Activated CD8-positive, alpha-beta T cell treated with anti-CD3 and anti-CD28 coated beads for 36 hours (primary cell): Measurements from ENCODE around the gene FGD3. TPM values are rescaled to one million over a fixed set of nuclear protein-coding genes. Genes with fewer than 3 reads are reported as not detected.

Source experiments
- ATAC-seq: fragments of 200-7000 bp; cut with Tn5 transposase; one replicate; pipeline ENCODE4 v1.10.0; 2021; ENCODE audit warnings: mild to moderate bottlenecking, moderate library complexity
- CTCF ChIA-PET: fragments of 350-600 bp; sonication (Branson Sonifier 250); formaldehyde crosslinking; loops from one replicate; lab custom pipeline; 2021; ENCODE audit warnings: antibody characterized with exemption; lab: Charles Lee
- POLR2A ChIA-PET: fragments of 350-600 bp; sonication (Branson Sonifier 250); formaldehyde crosslinking; loops from one replicate; lab custom pipeline; 2021; ENCODE audit warnings: antibody characterized with exemption; lab: Charles Lee
- DNase-seq: peaks from one replicate; pipeline ENCODE4 v3.0.0-alpha.2; 2020
- H3K27ac Mint-ChIP-seq: one replicate; pipeline ENCODE4 v1.8.0; 2021; ENCODE audit warnings: mild to moderate bottlenecking, mixed read lengths
- H3K27me3 Mint-ChIP-seq: one replicate; pipeline ENCODE4 v1.8.0; 2021; ENCODE audit warnings: mixed read lengths
- H3K36me3 Mint-ChIP-seq: one replicate; pipeline ENCODE4 v1.8.0; 2021; ENCODE audit warnings: low read depth, mixed read lengths
- H3K4me1 Mint-ChIP-seq: one replicate; pipeline ENCODE4 v1.8.0; 2021; ENCODE audit warnings: low read depth, mixed read lengths
- H3K4me3 Mint-ChIP-seq: one replicate; pipeline ENCODE4 v1.8.0; 2021; ENCODE audit warnings: mild to moderate bottlenecking, moderate library complexity, mixed read lengths
- H3K9me3 Mint-ChIP-seq: one replicate; pipeline ENCODE4 v1.8.0; 2021; ENCODE audit warnings: mixed read lengths
- CTCF ChIP-seq: fragments of 200-600 bp; IDR thresholded peaks from one replicate; pipeline ENCODE4 v1.8.0; 2022; ENCODE audit warnings: antibody characterized with exemption, mild to moderate bottlenecking
- intact Hi-C: fragments of 100-400 bp; cut with micrococcal nuclease; formaldehyde crosslinking; loops from one replicate; pipeline ENCODE4 v1.10.0; 2022
- total RNA-seq, 2 experiments: library from RNA; stranded (reverse); gene quantifications; one replicate each; pipeline ENCODE4 v1.2.3, GENCODE V29; 2021

The FGD3 gene
- total RNA-seq, 2 experiments from 2014 or later, result 41.6 to 43.5 TPM

- ChIA-PET POLR2A (interaction anchor here (1.0 kb wide), 1 partner anchor 9 kb away, joined by 6 read pairs; no protein-coding TSS in a partner anchor), CTCF (interaction anchor here (1.0 to 1.7 kb wide), 3 partner anchors 9 to 31 kb away, joined by 3 to 4 read pairs (median 3); no protein-coding TSS in a partner anchor)
- no peak for TF ChIP-seq CTCF
- Mint-ChIP-seq H3K4me3 (peak overlapping the region; percentile 39), H3K36me3 (peaks cover 40% of the 10 kb centered on the region), H3K4me1 (peaks cover 83% of the 10 kb centered on the region), H3K27ac (peak overlapping the region; percentile 85), H3K27me3 (no peaks in the 10 kb centered on the region), H3K9me3 (no peaks in the 10 kb centered on the region)
- intact Hi-C loops, result no loop called here
- ATAC-seq (no peak), DNase-seq (no peak)
Observed at GRCh38 chr9:92971121-92971520, 23.8 kb downstream of the FGD3 start.

DNA sequence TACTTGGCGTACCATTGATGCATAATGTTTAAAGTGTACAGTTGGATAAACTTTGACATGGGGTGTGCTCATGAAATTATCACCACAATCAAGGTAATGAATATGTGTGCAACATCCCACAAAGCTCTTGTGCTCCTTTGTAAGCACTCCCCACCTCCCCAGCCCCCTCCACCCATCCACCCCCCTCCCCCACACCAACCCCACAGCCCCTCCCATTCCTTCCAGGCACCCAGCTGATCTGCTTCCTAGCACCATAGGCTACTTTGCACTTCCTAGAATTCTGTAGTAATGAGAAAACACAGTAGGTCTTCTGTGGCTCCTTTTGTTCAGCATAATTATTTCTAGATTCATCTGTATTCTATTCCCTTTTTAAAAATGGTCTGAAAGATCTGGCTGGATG is 24.5 kb downstream of the FGD3 start:
- Mint-ChIP-seq H3K27me3 (no peaks in the 10 kb centered on the region), H3K9me3 (no peaks in the 10 kb centered on the region), H3K4me1 (peaks cover 86% of the 10 kb centered on the region), H3K4me3 (peak overlapping the region; percentile 39), H3K27ac (peak overlapping the region; percentile 83), H3K36me3 (peaks cover 38% of the 10 kb centered on the region)
- intact Hi-C loops, result no loop called here
- no peak for ATAC-seq
- no peak for DNase-seq
- TF ChIP-seq CTCF, result no peak
- ChIA-PET POLR2A (interaction anchor here (0.6 to 1.0 kb wide), 3 partner anchors 8 to 799 kb away, joined by 3 to 6 read pairs (median 3); no protein-coding TSS in a partner anchor), CTCF (interaction anchor here (1.0 to 2.3 kb wide), 5 partner anchors 9 to 32 kb away, joined by 3 to 7 read pairs (median 4); no protein-coding TSS in a partner anchor)

DNA sequence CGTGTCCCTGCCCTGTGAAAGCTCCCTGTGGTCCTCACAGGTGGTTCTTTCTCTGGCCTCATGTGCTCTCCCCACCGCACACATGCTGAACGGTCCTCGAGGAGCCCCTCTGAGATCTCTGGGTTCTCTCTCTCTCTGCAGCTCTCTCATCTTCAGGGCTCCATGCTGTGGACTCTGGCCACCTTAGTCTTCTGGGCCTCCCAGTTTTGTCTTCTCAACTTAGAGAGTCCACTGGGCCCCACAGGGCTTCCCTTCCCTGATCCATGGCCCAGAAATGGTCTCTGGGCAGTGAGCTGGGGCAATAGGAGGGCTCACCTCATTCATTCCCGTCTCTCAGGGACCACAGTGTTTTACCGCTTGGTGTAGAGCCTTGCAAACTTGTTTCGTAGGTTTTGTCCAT is 26.4 kb downstream of the FGD3 start:
- Mint-ChIP-seq H3K27ac (peak overlapping the region; percentile 83), H3K4me1 (peaks cover 83% of the 10 kb centered on the region), H3K4me3 (peak overlapping the region; percentile 34), H3K36me3 (peaks cover 40% of the 10 kb centered on the region), H3K9me3 (no peaks in the 10 kb centered on the region), H3K27me3 (no peaks in the 10 kb centered on the region)
- intact Hi-C loops, result no loop called here
- CTCF ChIA-PET, result interaction anchor here (0.8 to 2.9 kb wide), 8 partner anchors 10 to 30 kb away, joined by 3 to 12 read pairs (median 4); no protein-coding TSS in a partner anchor
- DNase-seq (no peak), ATAC-seq (no peak)
- TF ChIP-seq CTCF, result no peak
- POLR2A ChIA-PET, result interaction anchor here (0.5 to 3.9 kb wide), 5 partner anchors 8 to 675 kb away, joined by 3 to 32 read pairs (median 4); no protein-coding TSS in a partner anchor

DNA sequence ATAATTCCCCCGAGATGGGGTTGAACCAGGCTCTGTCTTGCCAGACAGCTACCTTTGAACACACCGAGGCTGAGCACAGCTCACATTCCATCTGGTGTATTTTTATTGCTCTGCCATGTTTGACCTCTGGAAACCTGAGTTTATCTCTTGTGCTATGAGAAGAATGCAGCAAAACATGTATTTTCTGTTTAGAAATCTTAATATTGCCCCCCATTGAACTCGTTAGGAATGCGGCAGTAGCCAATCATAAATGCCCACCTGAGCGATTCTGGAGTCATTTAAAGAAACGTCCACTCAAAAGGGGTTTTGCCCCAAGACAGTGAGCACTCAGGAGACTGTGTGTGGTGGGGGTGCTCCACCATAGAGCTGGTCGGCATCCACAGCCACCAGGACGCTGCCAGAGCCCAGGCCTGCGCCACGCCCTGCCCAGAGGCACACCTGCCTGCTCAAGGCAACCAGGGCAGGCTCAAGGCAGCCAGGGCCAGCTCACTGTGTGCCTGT is 26.9 kb downstream of the FGD3 start:
- ChIA-PET POLR2A (interaction anchor here (0.5 to 3.9 kb wide), 5 partner anchors 9 to 675 kb away, joined by 3 to 32 read pairs (median 4); no protein-coding TSS in a partner anchor), CTCF (interaction anchor here (1.2 to 2.9 kb wide), 5 partner anchors 10 to 29 kb away, joined by 3 to 12 read pairs (median 4); no protein-coding TSS in a partner anchor)
- peaks cover 85% of the 10 kb centered on the region for H3K4me1 Mint-ChIP-seq
- H3K4me3 Mint-ChIP-seq, result no peak overlapping the region
- H3K27me3 Mint-ChIP-seq, result no peaks in the 10 kb centered on the region
- DNase-seq (no peak), ATAC-seq (no peak)
- peak overlapping the region; percentile 83 for H3K27ac Mint-ChIP-seq
- H3K9me3 Mint-ChIP-seq, result no peaks in the 10 kb centered on the region
- no peak for TF ChIP-seq CTCF
- intact Hi-C loops, result no loop called here
- H3K36me3 Mint-ChIP-seq, result peaks cover 45% of the 10 kb centered on the region
